Prostate gland (tissue), 2 donors: ENCODE results near the gene TREML4.

Source experiments
- CTCF ChIP-seq, 4 experiments: fragments of 200-600 bp in 2 of 4; fragments of 450-650 bp in 2 of 4; sonication (generic) in 2 of 4; IDR thresholded peaks; 1 replicate in 3 of 4; 2 replicates in 1 of 4; pipeline ENCODE4 v1.5.1; 2016 to 2019; ENCODE audit warnings: antibody characterized with exemption in 4 of 4, mild to moderate bottlenecking in 2 of 4, moderate library complexity in 2 of 4
- POLR2A ChIP-seq: fragments of 450-650 bp; IDR thresholded peaks from one replicate; pipeline ENCODE4 v1.6.1; 2016; ENCODE audit warnings: antibody characterized with exemption, mild to moderate bottlenecking
- POLR2AphosphoS5 ChIP-seq: sonication (generic); formaldehyde crosslinking; IDR thresholded peaks from one replicate; pipeline ENCODE4 v1.6.1; 2017; ENCODE audit warnings: antibody characterized with exemption

GRCh38 chr6:41228616-41229015 is 467 bp downstream of the TREML4 start:
- no peak for TF ChIP-seq CTCF (IDR thresholded peaks at IDR 0.05)
- no peak for TF ChIP-seq POLR2A
- no peak for TF ChIP-seq POLR2AphosphoS5
